ENCODE data around the gene IGFBP2.

IGFBP2 gene

DNA sequence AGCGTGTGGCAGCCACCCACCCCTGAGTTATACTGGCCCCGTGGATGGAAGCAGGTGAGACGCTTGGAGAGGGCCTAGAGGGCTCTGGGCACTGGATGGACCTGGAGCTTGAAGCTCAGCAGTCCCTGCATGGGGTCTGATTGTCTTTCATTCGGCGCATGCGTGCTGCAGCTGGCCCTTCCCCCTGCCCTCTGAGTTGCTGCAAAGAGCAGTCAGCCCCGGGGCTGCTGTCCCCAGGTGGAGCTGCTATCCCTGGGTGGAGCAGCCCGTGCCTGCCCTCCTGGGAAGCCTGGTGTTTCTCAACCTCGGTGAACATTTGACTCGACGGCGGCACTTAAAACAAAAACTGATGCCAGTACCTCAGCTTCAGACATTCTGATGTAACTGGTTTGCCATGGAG is 32.5 kb downstream of the IGFBP2 start:
- DNase-seq: no peak

GRCh38 chr2:216666461-216667233 is 33.4 kb downstream of the IGFBP2 start:
- DNase-seq: peak; percentile 59

DNA sequence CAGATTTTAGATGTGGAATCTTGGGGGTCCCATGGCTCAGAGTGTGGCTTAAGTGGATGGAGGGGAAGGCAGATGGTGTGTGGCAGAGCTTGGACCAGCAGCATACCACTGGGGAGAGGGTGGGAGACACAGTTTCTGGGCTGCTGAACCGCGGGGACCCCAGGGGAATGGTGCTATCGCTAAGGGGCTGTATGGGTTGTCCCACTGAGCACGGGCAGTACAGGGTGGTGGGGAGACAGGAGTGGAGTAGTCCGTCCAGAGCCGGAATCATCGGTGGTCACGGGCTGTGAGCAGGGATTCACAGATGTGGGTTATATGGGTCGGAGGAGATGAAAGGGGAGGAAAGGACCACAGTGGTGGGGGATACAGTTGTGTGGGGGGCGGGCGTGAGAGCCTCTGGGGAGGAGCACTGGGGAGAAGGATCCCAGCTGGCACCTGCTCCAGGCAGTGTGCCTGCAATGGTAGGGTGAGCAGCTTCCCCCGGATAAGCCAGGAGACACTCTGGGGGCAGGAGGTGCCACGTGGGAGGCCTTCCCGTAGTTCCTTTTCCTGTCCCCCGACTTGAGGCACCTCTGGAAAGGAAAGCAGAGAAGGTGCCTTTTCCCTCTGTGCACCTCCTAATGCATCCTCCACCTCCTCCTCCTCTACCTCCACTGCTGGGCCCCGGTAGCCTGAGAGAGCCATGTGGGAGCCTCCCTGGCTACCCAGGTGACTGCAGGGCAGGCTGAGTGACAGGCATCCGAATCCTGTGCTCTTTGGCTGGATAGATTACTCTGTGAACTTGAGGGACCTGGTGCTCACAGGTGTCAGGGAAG is 37.3 kb downstream of the IGFBP2 start:
- DNase-seq: no peak

DNA sequence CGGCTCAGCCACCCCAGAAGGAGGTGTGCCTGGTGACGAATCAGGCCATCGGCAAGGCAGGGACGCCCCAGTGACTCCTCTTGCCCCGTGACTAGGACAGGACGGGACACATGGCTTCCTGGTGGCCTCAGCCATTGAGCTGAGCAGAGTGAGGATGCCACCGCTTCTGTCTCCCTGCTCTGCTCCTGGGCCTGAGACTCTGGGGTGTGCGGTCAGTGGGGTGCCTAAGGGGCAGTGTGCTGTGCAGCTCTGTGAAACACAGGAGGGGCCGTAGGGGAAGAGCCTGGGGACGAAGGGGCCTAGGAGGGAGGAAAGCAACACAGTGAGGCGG is 37.8 kb downstream of the IGFBP2 start:
- DNase-seq: no peak

- DNase-seq: no peak
Observed at GRCh38 chr2:216671791-216672343, 38.6 kb downstream of the IGFBP2 start.

- DNase-seq: no peak
Observed at GRCh38 chr2:216672466-216672865, 39.2 kb downstream of the IGFBP2 start.

DNA sequence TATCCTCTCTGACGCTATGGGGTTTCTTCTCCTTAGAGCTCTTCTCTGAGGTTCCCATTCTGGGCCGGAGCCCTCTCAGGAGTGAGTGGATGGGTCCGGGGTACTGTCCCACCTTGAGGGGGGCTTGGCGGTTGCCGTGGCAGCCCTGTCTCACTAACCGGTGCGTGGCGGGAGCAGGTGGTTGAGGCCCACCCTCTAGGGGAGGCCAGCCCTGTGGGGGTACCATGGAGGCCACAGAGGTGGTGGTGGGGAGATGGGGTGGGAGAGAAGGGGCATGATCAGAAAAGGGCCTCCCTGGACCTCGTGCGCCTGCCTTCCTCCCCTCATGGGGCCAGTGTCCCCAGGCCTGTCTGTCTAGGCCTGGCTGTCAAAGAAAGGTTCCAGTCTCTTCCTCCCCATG is 39.8 kb downstream of the IGFBP2 start:
- no peak for DNase-seq

DNA sequence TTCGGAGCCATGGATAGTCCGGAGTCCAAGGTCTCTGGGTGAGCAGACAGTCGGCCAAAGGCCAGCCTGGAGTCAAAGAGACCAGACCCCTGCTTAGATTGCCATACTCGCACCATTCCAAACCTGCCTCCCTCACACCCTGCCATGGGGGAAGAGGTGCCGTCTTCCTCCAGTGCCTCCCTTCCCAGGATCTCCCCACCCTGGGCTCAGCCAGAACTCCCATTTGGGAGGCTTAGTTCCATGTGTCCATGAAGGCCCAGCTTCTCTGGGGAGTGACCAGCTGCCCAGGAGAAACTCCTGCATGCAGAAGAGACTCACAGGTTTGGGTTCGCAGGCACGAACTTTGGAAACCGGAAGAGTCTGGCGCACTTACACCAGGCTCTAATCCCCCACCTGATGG is 40.4 kb downstream of the IGFBP2 start:
- no peak for DNase-seq

DNA sequence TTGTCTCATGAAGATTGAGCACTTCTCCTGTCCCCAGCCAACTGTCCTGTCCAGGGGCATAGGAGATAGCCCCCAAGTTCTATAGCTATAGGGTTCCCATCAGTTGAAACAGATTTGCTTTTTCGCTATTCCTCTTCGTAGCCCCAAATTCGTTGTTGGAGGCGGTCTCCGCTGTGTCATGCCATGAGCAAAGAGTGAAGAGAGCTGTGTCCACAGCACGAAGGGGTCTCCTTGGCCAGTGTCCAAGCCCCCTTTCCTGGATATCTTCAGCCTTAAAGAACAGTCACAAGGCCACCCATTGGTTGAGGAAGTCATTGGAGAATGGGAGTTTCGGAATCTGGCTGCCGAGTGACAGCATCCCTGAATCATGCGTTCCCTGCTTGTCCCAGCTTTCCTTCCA is 41.2 kb downstream of the IGFBP2 start:
- no peak for DNase-seq

- no peak for DNase-seq
Observed at GRCh38 chr2:216676630-216677029, 43.4 kb downstream of the IGFBP2 start.

GRCh38 chr2:216677439-216678097 is 44.3 kb downstream of the IGFBP2 start:
- no peak for DNase-seq

GRCh38 chr2:216678098-216678465 is 44.9 kb downstream of the IGFBP2 start:
- DNase-seq: no peak

DNA sequence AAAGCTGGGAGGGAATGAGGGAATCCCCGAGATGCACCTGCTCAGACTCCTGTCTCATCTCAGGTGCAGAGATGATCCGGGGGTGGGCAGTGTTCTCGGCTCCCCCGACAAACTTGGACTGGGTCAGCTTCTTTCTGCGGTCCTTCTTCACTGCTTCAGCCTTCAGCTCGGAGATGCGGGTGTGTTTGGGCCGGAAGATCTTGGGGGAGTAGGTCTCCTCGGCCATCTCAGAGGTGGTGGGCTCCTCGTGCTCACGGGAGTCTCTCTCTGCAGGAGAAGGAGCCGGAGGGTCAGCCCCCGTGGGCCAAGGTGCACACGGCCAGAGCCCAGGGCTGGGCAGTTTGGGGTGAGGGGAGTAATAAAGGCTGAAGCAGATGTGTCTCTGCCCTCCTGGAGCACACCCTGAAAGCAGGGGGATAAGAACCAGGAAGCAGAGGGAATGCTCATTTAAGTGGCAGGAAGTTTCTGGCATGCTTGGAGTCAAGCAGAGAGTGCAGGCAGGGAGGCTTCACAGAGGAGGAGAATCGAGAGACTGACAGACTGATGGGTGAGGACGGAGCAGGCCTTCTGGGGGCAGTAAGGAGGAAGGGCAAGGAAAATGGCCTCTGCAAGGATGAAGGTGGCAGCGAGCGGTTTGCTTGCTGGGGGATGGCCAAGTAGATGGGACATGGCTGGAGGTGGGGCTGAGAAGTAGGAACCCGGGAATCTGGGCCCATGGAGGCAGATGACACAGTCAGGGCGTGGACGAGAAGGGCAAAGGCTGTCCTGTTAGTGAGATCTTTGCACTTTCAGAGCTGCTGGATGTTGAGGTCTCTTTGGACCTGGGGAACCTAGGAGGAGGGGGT is 45.8 kb downstream of the IGFBP2 start:
- no peak for DNase-seq

DNA sequence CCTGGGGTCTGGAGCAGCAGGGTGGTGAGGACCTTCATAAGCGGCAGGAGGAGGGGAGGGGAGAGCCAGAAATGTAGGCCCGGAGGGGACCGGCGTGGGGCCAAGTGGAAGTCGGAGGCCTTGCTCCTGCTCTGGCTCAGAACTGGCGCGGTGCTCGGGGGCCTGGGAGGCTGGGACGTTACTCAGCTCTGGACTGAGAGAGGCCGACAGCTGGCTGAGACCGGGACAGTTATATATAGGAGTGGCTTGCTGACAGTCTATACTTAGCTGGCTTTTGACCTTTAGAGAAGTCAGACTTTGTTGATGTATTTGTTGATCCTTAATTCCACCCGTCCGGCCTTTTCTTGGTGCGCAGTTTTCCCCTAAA is 46.4 kb downstream of the IGFBP2 start:
- DNase-seq: no peak

- DNase-seq: no peak
Observed at GRCh38 chr2:216680951-216681629, 47.9 kb downstream of the IGFBP2 start.

DNA sequence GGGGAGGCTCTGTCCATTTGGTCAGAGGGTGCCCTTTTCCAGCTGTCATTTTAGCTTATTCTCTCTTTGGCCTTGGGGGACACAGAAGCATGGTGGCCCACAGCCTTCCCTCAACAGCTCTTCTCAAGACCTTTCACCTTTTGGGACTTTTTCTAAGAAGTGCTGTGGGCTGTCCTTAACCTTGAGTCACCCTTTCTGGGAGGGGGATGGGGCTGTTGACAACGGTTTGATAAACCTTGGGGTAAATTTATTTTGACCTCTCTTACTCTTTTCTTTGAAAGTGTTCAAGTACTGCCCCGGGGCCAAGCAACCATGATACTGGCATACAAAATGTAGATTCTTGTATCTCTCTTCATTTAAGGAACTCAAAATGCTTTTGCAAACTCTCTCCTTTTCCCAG is 48.5 kb downstream of the IGFBP2 start:
- DNase-seq: no peak

GRCh38 chr2:216683846-216684245 is 50.6 kb downstream of the IGFBP2 start:
- DNase-seq: no peak

- DNase-seq: no peak
Observed at GRCh38 chr2:216685327-216685875, 52.2 kb downstream of the IGFBP2 start.

- no peak for DNase-seq
Observed at GRCh38 chr2:216687111-216687510, 53.9 kb downstream of the IGFBP2 start.

- DNase-seq: no peak
Observed at GRCh38 chr2:216687646-216688045, 54.4 kb downstream of the IGFBP2 start.

GRCh38 chr2:216688731-216689340 is 55.6 kb downstream of the IGFBP2 start:
- no peak for DNase-seq

Measured in activated T-cell treated with anti-CD3 and anti-CD28 coated beads for 4 hours (primary cell).